GM12874 (cell line): Measurements from ENCODE around the gene CAMK2B.

Experiments
- TF ChIP-seq, protein P1 (sequence below): IDR thresholded peaks from 2 replicates; pipeline ENCODE4 v1.5.1; 2011; ENCODE audit warnings: low read depth, mild to moderate bottlenecking, control low read depth, low read length, moderate library complexity; ENCODE audit not compliant: insufficient read depth

The CAMK2B gene

DNA sequence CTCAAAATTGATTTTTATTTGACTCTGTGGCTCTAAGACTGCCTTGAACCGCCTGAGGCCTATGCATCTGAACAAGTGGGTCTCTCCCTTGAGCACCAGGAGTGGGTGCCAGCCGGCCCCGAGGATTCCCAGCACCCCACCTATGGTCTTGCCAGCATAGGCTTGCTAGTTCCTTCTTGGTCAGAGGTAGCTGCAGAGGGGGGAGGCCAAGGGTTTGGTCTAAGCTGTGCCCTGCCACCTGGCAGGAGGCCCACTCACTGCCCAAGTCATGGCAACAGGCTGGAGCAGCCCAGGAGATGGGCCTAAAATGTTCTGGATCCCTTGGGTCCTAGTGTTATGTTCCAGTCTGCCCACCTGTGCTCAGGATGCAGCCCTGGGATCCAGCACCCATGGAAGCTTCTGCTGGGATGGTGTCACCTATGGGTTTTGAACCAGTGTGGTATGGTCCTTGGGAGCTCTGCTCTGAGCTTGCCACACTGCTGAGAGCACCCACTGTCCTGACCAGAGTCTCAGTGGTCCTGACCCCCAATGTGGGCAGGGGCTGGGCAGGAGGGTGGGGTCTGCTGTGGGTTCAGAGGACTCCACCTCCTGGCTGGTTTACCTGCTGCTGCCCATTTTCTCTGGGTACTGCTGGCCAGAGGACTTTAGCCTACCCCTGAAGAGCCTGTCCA, 112.1 kb downstream of the CAMK2B start:
- TF ChIP-seq, protein P1, sequence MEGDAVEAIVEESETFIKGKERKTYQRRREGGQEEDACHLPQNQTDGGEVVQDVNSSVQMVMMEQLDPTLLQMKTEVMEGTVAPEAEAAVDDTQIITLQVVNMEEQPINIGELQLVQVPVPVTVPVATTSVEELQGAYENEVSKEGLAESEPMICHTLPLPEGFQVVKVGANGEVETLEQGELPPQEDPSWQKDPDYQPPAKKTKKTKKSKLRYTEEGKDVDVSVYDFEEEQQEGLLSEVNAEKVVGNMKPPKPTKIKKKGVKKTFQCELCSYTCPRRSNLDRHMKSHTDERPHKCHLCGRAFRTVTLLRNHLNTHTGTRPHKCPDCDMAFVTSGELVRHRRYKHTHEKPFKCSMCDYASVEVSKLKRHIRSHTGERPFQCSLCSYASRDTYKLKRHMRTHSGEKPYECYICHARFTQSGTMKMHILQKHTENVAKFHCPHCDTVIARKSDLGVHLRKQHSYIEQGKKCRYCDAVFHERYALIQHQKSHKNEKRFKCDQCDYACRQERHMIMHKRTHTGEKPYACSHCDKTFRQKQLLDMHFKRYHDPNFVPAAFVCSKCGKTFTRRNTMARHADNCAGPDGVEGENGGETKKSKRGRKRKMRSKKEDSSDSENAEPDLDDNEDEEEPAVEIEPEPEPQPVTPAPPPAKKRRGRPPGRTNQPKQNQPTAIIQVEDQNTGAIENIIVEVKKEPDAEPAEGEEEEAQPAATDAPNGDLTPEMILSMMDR, result no peak

DNA sequence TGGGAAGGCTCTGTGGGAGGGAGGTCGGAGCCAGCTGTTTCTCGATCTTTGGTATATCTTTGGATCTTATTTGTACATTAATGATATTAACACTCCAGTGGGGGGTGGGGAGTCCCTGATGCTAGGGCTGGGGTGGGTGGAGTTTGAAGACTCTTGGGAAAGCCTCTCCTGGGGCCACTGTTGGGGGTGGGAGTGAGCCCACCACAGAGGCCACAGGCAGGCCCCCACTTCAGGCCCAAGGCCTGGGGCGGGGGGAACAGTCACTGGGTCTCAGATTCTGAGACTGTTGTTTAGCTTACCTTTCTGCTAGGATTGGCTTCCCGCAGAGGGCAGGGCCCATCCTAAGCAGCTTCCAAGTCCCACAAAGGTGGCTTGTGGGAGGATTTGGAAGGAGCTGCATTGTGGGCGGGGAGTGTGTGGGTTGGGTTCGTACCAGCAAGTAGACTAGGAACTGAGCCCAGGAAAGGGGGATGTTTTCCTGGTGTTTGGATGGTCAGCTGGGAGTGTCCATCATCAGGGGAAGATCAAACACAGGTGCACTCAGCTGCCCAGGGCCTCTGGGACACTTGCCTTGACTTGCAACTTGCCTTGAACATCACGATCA, 112.7 kb downstream of the CAMK2B start:
- TF ChIP-seq, protein P1, result no peak

DNA sequence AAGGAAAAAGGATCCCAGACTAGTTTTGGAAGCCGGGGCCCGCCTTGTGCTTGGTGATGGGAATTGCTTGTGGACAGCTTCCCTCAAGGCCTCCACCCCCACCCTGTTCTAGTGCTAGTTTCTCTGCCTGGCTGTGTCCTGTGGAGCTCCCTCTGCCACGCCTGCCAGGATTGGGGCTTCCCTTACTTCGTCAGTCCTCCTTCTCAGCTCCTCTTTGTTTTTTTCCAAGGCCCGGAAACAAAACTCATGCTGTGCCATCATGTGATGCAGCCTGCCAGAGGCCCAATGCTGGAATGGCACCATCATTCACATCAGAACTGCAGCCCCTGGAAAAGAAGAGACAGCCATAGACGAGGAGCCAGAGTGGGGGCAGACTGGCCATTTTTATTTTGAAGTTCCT, 113.4 kb downstream of the CAMK2B start:
- TF ChIP-seq, protein P1, result no peak

- TF ChIP-seq, protein P1, result no peak
Observed at GRCh38 chr7:44211126-44211675, 114.2 kb downstream of the CAMK2B start.

DNA sequence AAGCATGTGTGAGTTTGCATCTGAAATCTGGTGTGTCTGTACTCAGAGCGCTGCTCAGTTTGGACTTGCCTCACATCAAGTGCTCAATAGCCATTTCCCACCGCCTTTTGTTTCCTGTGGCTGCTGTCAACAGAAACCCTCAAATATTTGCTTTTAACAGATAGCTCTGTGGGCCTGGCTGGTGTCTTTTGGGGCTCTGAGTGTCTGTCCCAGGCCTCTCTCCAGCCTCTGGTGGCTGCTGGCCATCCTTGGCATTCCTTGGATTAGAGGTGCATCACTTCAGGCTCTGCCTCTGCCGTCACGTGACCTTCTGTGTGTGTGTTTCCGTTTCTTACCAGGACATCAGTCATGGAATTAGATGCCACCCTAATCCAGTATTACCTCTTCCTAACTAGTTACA, 115.3 kb downstream of the CAMK2B start:
- TF ChIP-seq, protein P1, result no peak

- TF ChIP-seq, protein P1, result no peak
Observed at GRCh38 chr7:44208085-44208484, 117.3 kb downstream of the CAMK2B start.

DNA sequence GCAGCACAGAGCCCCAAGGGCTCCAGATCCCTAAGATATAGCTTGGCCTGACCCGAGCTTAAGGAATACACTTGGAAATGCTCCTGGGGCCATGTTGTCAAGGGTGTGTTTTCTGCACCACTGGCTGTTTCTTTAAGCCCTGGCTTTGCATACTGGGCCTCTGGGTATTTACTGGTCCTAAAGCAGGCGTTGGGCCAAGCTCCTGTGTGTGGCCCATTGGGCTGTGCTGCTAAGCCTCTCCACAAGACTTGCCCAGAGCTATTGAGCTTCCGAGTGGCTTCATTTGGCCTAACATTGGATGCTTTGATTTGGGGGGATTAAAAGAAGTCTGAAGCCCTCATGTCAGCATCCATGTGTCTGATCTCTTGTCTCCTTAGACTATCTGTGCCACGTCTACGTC, 119.4 kb downstream of the CAMK2B start:
- TF ChIP-seq, protein P1, result no peak
